Transverse colon (tissue), 4 donors: ENCODE results near the gene EPHA2. TPM values are rescaled to one million over a fixed set of nuclear protein-coding genes. Genes with fewer than 3 reads are reported as not detected.

ENCODE experiments used
- DNase-seq: peaks from one replicate; pipeline ENCODE4 v3.0.0-alpha.2; 2019
- H3K27ac ChIP-seq, 4 donors: fragments of 200-600 bp; sonication (generic); 2 replicates each; pipeline ENCODE4 v1.5.1; 2016 to 2018; ENCODE audit warnings: inconsistent platforms in 4 of 4
- H3K27me3 ChIP-seq: fragments of 200-600 bp; sonication (generic); 2 replicates; pipeline ENCODE4 v1.5.1; 2017; ENCODE audit warnings: inconsistent platforms
- H3K36me3 ChIP-seq, 4 donors: fragments of 200-600 bp; sonication (generic); 2 replicates each; pipeline ENCODE4 v1.5.1; 2017 to 2019; ENCODE audit warnings: inconsistent platforms in 4 of 4
- H3K4me1 ChIP-seq, 4 donors: fragments of 200-600 bp; sonication (generic); 2 replicates each; pipeline ENCODE4 v1.5.1; 2017 to 2020; ENCODE audit warnings: inconsistent platforms in 4 of 4
- H3K4me3 ChIP-seq, 4 donors: fragments of 200-600 bp; sonication (generic); 1 replicate in 1 of 4; 2 replicates in 3 of 4; pipeline versions ENCODE4 v1.5.1 to v1.6.1; 2017 to 2019; ENCODE audit warnings: inconsistent platforms in 4 of 4
- H3K9me3 ChIP-seq, 2 donors: fragments of 200-600 bp; sonication (generic); 2 replicates each; pipeline ENCODE4 v1.5.1; 2017 to 2019; ENCODE audit warnings: inconsistent platforms in 2 of 2
- CTCF ChIP-seq, 5 experiments: fragments of 200-600 bp in 3 of 5; fragments of 450-650 bp in 2 of 5; sonication (generic) in 3 of 5; IDR thresholded peaks; 1 replicate in 2 of 5; 2 replicates in 3 of 5; pipeline ENCODE4 v1.5.1; 2016 to 2017; ENCODE audit warnings: antibody characterized with exemption in 5 of 5, inconsistent platforms in 3 of 5, mild to moderate bottlenecking in 2 of 5, moderate library complexity in 1 of 5
- EP300 ChIP-seq: sonication (generic); formaldehyde crosslinking; IDR thresholded peaks from one replicate; pipeline ENCODE4 v1.6.1; 2017; ENCODE audit warnings: antibody characterized with exemption, low read depth
- POLR2A ChIP-seq: fragments of 450-650 bp; IDR thresholded peaks from one replicate; pipeline ENCODE4 v1.6.1; 2016; ENCODE audit warnings: antibody characterized with exemption, mild to moderate bottlenecking, moderate library complexity
- POLR2AphosphoS5 ChIP-seq, 3 donors: sonication (generic); formaldehyde crosslinking; IDR thresholded peaks; one replicate each; pipeline ENCODE4 v1.6.1; 2016; ENCODE audit warnings: antibody characterized with exemption in 3 of 3
- WGBS, 2 donors: methylation state at CpG; one replicate each; pipeline ENCODE4 v1.1.5; 2018; ENCODE audit warnings: low coverage in 1 of 2; 5-methylcytosine and 5-hydroxymethylcytosine counted together
- in situ Hi-C, 4 donors: fragments of 200-750 bp; cut with MboI; loops; one replicate each; pipeline versions ENCODE4 v1.15.0 to v1.15.1; 2017; ENCODE audit warnings: low sequenced_read_pairs in 3 of 4, low pct_ligation_motif_present in 1 of 4, low pct_unique_long_range_greater_than_20kb in 1 of 4
- intact Hi-C: fragments of 100-400 bp; cut with DNase I; formaldehyde crosslinking; loops from one replicate; pipeline ENCODE4 v1.15.1; 2023; ENCODE audit warnings: low total_unique reads
- total RNA-seq, 4 donors: library from RNA; depleted of rRNA; stranded (reverse); fragments of >200 nt; gene quantifications; one replicate each; pipeline ENCODE4 v1.1.0, GENCODE V29; 2016

EPHA2 gene
- total RNA-seq, 4 donors from 2014 or later: 2.6 to 68.8 (median 30.5) TPM

- no peak for DNase-seq
- no peak overlapping the region for H3K4me3 ChIP-seq
- intact Hi-C loops: no loop called here
- no peaks in the 10 kb centered on the region for H3K9me3 ChIP-seq
- H3K36me3 ChIP-seq: no peaks in the 10 kb centered on the region
- no peak overlapping the region for H3K27ac ChIP-seq
- 54 to 63% methylated on average over 7 to 9 of the region's 9 CpGs for WGBS, 2 donors
- no peak for TF ChIP-seq POLR2AphosphoS5 (IDR thresholded peaks at IDR 0.05)
- no peak for TF ChIP-seq POLR2A
- no peak for TF ChIP-seq CTCF (IDR thresholded peaks at IDR 0.05)
- TF ChIP-seq EP300: no peak
- no peaks in the 10 kb centered on the region for H3K4me1 ChIP-seq
- no peaks in the 10 kb centered on the region for H3K27me3 ChIP-seq
- in situ Hi-C loops: no loop called here
Observed at GRCh38 chr1:16101623-16102022, 54.2 kb downstream of the EPHA2 start.

- Histone ChIP-seq H3K27ac (no peak overlapping the region), H3K4me1 (no peaks in the 10 kb centered on the region), H3K4me3 (no peak overlapping the region), H3K9me3 (no peaks in the 10 kb centered on the region), H3K27me3 (peaks cover 5% of the 10 kb centered on the region), H3K36me3 (no peaks in the 10 kb centered on the region)
- WGBS, 2 donors: 83% methylated on average over 1 of the region's 1 CpG; no CpG with 5 or more reads in 1 of the 2 donors
- TF ChIP-seq EP300 (no peak), POLR2AphosphoS5 (IDR thresholded peaks at IDR 0.05) (no peak), CTCF (IDR thresholded peaks at IDR 0.05) (no peak), POLR2A (no peak)
- DNase-seq: no peak
- in situ Hi-C loops: loop anchor here in 1 of 4 donors (25.0 kb wide), 1 partner anchor 263 kb away; the partner anchor contains the start of genes FBXO42 and SZRD1
- intact Hi-C loops: loop anchor here (2.0 kb wide), 1 partner anchor 53 kb away; no protein-coding TSS in a partner anchor
Observed at GRCh38 chr1:16099412-16099811, 56.5 kb downstream of the EPHA2 start.

- in situ Hi-C loops (loop anchor here in 1 of 4 donors (25.0 kb wide), 1 partner anchor 267 kb away; the partner anchor contains the start of genes FBXO42 and SZRD1), intact Hi-C loops (no loop called here)
- Histone ChIP-seq H3K27me3 (peaks cover 5% of the 10 kb centered on the region), H3K36me3 (no peaks in the 10 kb centered on the region), H3K9me3 (no peaks in the 10 kb centered on the region), H3K4me3 (no peak overlapping the region), H3K27ac (no peak overlapping the region), H3K4me1 (no peaks in the 10 kb centered on the region)
- TF ChIP-seq POLR2A (no peak), EP300 (no peak), CTCF (IDR thresholded peaks at IDR 0.05) (no peak), POLR2AphosphoS5 (IDR thresholded peaks at IDR 0.05) (no peak)
- WGBS, 2 donors: 70% methylated on average over 9 of the region's 9 CpGs; no CpG with 5 or more reads in 1 of the 2 donors
- no peak for DNase-seq
Observed at GRCh38 chr1:16095447-16095846, 60.4 kb downstream of the EPHA2 start.

GRCh38 chr1:16094453-16095158 lies 61.3 kb downstream of the EPHA2 start:
- DNase-seq: no peak
- TF ChIP-seq CTCF (IDR thresholded peaks at IDR 0.05): no peak
- TF ChIP-seq POLR2A: no peak
- TF ChIP-seq POLR2AphosphoS5 (IDR thresholded peaks at IDR 0.05): no peak
- TF ChIP-seq EP300: no peak
- Histone ChIP-seq H3K27me3 (peaks cover 5% of the 10 kb centered on the region), H3K36me3 (no peaks in the 10 kb centered on the region), H3K4me1 (no peaks in the 10 kb centered on the region), H3K9me3 (no peaks in the 10 kb centered on the region), H3K27ac (no peak overlapping the region), H3K4me3 (no peak overlapping the region)
- intact Hi-C loops: no loop called here
- 88 to 95% methylated on average over 12 to 21 of the region's 21 CpGs for WGBS, 2 donors
- in situ Hi-C loops: loop anchor here in 1 of 4 donors (25.0 kb wide), 1 partner anchor 268 kb away; the partner anchor contains the start of genes FBXO42 and SZRD1
